GM21723 (cell line): ENCODE results near the gene JAKMIP2.
"Not testable (repeated sequence)": the region's sequence is repeated elsewhere in the genome, so short reads cannot be mapped to it uniquely, and the experiment has no call there.

Source experiments
- ATAC-seq: cut with Tn5 transposase; IDR thresholded peaks from one replicate; pipeline ENCODE4 v1.9.1; 2021; ENCODE audit warnings: mild to moderate bottlenecking, moderate library complexity; ENCODE audit not compliant: unreplicated experiment

Gene JAKMIP2

DNA sequence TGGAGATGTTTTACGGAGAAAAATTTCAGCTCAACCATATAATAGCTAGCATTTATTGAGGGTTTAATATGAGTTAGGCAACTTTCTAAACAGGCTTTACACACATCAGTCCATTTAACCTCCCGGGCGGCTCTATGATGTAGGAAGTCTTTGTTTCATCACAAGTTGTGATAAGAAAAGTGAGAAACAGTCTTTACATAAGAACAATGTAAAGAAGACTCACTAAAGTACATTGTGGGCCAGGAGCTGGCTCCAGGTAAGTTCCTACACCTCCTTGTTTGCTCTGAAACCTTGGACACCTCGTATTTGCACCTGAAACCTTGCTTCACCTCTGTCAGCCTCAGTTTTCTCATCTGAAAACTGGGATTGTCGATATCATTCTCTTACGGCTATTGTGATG lies 116.1 kb downstream of the JAKMIP2 start:
- ATAC-seq = no peak

GRCh38 chr5:147661541-147661940 lies 121.0 kb downstream of the JAKMIP2 start:
- ATAC-seq = no peak

DNA sequence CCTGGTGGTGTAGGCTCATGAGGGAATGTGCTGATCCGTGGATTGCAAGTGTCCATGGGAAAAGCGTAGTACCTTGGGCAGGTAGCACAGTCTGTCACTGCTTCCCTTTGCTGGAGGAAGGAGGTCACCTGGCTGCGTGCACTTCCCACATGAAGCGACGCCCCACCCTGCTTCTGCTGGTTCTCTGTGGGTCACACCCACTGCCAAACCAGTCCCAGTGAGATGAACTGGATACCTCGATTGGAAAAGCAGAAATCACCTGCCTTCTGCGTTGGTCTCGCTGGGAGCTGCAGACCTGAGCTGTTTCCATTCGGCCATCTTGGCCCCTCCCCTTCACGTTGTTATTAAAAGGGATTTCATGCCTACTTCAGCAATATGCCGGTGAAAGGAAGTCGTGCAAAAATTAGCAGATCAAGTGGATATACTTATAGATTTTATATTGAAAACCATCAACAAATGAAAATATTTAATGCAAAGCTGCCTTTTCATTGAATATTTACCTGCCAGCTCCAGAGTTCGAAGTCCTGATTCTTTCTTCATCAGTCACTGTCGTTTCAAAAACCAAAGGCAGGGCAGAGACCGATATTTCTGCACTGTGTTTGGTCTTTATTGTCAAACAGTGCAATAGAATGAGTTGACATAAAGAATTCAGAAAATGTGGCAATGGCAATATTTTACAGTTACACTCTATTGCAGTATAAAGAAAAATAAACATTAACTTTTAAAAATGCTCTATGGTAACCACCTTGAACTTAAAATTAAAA lies 123.2 kb downstream of the JAKMIP2 start:
- no peak for ATAC-seq

GRCh38 chr5:147658293-147658932 lies 124.1 kb downstream of the JAKMIP2 start:
- ATAC-seq = no peak

GRCh38 chr5:147648597-147648996 lies 133.9 kb downstream of the JAKMIP2 start:
- no peak for ATAC-seq

DNA sequence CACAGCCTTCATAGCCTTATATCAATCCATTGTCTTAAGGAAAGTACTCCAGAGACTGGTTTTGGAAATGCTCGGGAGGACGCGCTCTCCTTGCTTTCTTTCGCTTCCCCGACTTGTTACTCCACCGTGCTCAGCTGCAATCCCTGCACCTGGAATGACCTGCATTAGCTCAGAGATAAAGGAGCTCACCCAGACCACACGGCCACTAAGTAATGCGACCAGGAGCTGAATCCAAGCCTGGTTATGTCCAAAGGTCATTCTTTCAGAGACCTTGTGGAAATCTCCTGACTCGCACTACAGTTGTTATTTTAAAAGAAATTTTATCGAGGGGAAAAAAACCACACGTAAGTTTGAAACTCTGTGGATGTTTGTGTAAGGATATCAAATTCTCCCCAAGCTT lies 137.3 kb downstream of the JAKMIP2 start:
- ATAC-seq = no peak

GRCh38 chr5:147644460-147644859 lies 138.1 kb downstream of the JAKMIP2 start:
- no peak for ATAC-seq

DNA sequence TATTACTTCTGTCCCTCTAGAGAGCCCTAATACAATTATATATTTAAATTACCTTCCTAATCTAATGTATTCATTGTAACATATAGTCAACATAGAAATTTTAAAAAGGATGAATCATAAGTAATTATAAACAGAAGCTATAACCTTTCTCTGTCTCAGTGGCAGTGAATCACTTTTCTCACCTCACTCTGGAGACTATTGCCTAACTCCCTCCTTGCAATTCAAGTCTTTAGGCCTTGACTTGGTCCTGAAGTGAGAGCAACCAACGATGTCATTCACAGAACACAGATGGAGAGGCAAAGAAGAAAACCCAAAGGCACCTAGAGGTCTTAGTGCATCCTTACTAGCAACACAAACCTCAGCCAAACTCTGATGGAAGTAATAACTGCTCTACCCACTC lies 139.4 kb downstream of the JAKMIP2 start:
- no peak for ATAC-seq

DNA sequence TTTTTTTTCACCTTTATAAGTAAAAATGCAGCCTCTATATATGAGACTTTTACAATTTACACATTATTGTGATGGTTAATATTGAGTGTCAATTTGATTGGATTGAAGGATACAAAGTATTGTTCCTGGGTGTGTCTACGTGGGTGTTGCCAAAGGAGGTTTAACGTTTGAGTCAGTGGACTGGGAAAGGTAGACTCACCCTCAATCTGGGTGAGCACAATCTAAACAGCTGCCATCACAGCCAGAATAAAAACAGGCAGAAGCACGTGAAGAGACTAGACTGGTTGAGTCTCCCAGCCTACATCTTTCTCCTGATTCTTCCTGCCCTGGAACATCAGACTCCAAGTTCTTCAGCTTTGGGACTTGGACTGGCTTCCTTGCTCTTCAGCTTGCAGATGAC lies 139.9 kb downstream of the JAKMIP2 start:
- ATAC-seq = no peak

- ATAC-seq = no peak
Measured at GRCh38 chr5:147639321-147639720, 143.2 kb downstream of the JAKMIP2 start.

GRCh38 chr5:147636729-147636984 lies 145.9 kb downstream of the JAKMIP2 start:
- ATAC-seq = no peak

DNA sequence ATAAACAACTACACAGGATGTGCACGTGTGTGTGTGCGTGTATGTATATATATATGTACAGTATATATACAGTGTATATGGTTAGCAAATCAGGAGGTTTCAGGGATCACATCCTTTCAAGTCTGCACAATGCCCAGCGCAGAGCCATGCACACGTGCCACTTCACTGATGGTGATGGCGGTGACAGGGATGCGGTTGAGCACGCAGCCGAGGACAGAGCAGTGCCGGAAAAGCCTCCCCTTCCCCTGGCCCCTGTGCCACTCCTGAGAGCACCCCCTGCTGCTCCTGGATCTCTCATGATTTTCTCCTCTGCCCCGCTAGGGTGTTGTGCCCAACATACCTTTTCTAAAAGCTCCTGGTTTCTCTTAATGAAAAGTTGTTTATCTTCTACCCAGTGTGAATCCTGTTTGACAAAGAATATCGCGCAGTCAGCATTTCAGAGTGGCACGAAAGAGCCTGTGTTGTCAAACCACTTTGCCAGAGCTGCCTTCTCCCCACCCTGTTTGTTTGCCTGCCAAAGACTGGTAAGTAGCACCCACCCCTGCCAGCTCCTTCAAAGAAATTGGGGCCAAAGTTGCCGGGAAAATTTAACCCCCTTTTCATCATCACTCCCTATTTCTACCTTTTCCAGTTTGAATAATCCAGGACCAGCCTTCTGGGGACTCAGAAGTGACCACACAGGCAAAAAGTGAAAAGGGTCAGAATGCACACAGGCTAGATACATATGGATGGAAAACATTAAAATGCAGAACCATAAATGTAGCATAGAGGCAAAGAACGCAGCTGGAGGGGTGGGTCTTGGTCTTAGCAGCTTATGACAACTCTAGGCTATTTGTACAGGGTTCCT lies 146.4 kb downstream of the JAKMIP2 start:
- no peak for ATAC-seq

- not testable (repeated sequence) for ATAC-seq
Measured at GRCh38 chr5:147635439-147635838, 147.1 kb downstream of the JAKMIP2 start.

DNA sequence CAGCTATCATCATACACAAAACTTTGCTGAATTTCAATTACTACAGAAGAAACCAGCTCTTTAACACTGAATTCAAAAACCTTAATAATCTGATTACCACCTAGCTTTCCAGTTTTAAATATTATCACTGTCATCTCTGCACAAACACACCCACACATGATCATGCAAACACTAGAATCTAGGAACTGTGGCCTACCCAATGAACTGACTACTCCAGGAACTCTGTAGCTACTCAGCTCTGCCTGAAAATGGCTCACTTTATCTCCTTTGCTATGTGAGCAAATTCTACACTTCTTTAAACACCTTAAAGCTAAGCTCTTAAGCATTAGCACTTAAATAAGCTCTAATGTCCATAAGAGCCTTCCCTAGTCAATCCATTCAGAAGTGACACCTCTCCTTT lies 149.4 kb downstream of the JAKMIP2 start:
- no peak for ATAC-seq

- no peak for ATAC-seq
Measured at GRCh38 chr5:147631428-147632003, 151.0 kb downstream of the JAKMIP2 start.

DNA sequence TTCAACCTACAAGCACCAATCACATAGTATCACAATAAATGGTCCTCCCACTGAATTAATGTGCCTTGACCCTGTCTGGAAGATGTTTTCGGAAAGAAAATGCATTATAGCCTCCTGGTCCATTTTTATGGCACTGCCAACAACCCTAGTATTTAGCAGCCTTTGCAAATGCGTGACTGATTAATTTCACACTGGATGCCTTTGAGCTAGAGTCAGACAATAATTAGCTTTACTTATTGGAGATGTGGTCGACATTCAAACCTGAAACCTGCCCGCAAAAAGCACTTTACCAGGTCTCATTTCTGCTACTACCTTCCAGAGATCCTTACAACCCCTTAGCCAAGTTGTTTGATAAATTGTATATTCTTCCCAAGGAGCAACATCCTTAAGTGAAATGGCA lies 153.3 kb downstream of the JAKMIP2 start:
- no peak for ATAC-seq

- peak; percentile 96 for ATAC-seq
Measured at GRCh38 chr5:147628058-147628895, 154.3 kb downstream of the JAKMIP2 start.

DNA sequence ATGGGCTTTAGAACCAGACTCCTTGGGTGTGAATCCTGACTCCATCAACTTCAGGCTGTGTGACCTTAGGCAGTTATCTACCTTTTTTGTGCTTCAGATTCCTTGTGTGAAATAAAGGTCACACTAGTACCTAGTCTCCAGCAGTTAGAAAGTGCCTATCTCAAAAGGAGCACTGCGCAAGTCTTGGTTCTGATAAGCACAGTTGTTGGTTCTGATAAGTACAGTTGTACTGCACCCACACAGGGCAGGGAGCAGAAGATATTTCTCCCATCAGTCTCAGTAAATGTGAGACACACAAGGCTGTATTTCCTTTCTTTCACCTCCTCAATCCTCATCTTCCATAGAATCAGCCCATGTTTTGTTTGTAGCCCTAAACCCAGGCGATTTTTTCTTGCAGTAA lies 156.1 kb downstream of the JAKMIP2 start:
- ATAC-seq = no peak

- ATAC-seq = no peak
Measured at GRCh38 chr5:147621016-147621415, 161.5 kb downstream of the JAKMIP2 start.

GRCh38 chr5:147619281-147619878 lies 163.1 kb downstream of the JAKMIP2 start:
- no peak for ATAC-seq
